LNCaP clone FGC (cell line): Measurements from ENCODE around the gene KMT2E.

Experiments
- DNase-seq: peaks from one replicate; pipeline ENCODE4 v3.0.0-alpha.2; 2011; ENCODE audit warnings: low read depth
- H3K4me3 ChIP-seq: 2 replicates; pipeline ENCODE4 v1.5.1; 2011; ENCODE audit warnings: mild to moderate bottlenecking, low read depth, low read length, control low read depth
- TF ChIP-seq, protein P1 (sequence below): IDR thresholded peaks from 2 replicates; pipeline ENCODE4 v1.5.1; 2012; ENCODE audit warnings: mild to moderate bottlenecking; ENCODE audit not compliant: control insufficient read depth, insufficient read depth; ENCODE audit errors: extremely low read depth

The KMT2E gene

DNA sequence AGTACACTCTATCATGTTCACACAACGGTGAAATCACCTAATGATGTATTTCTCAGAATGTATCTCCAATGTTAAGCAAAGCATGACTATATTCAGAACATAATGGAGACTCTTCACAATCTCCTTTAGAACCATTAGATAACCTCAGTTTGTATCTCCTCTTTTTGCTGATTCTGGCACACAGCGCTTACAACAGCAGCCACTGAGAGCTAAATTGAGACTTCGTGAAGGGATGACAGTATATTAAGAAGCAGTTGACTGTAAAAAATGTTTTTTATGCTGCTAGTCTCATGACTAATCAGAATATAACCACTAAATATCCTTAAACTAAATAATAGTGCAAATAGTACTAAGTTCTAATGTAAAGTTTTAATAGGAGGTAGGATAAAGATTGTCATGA, 46.9 kb downstream of the KMT2E start:
- no peak overlapping the region for H3K4me3 ChIP-seq
- DNase-seq, result no peak
- TF ChIP-seq, protein P1, sequence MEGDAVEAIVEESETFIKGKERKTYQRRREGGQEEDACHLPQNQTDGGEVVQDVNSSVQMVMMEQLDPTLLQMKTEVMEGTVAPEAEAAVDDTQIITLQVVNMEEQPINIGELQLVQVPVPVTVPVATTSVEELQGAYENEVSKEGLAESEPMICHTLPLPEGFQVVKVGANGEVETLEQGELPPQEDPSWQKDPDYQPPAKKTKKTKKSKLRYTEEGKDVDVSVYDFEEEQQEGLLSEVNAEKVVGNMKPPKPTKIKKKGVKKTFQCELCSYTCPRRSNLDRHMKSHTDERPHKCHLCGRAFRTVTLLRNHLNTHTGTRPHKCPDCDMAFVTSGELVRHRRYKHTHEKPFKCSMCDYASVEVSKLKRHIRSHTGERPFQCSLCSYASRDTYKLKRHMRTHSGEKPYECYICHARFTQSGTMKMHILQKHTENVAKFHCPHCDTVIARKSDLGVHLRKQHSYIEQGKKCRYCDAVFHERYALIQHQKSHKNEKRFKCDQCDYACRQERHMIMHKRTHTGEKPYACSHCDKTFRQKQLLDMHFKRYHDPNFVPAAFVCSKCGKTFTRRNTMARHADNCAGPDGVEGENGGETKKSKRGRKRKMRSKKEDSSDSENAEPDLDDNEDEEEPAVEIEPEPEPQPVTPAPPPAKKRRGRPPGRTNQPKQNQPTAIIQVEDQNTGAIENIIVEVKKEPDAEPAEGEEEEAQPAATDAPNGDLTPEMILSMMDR, result no peak

DNA sequence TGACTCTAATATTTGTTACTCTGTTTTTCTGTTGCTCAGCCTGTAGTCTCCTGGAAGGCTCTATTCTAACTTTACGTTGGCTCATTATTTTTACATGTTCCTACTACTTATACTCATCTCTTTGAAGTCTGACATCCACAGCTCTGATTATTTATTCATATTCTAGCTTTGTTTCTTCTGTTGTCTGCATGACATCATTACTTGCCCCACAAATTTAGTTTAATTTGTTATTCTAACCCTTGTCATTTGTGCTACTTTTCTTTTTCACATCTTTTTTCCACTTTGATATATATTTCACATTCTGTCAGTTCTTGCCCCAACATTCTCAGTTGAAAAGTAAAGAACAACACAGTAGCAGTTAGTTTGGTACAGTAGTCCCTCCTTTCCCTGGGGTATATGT, 51.1 kb downstream of the KMT2E start:
- no peak overlapping the region for H3K4me3 ChIP-seq
- DNase-seq, result no peak
- TF ChIP-seq, protein P1, result no peak

DNA sequence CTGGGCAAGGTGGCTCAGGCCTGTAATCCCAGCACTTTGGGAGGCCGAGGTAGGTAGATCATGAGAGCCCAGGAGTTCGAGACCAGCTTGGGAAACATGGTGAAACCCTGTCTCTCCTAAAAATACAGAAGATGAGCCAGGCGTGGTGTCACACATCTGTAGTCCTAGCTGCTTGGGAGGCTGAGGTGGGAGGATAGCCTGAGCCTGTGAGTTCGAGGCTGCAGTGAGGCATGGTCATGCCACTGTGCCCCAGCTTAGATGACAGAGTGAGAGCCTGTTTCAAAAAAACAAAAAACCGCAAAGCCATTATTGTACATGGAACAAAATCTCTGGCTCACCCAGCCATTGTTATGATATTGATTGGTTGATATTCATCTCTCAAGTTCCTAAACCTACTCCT, 53.7 kb downstream of the KMT2E start:
- TF ChIP-seq, protein P1, result no peak
- DNase-seq, result no peak
- H3K4me3 ChIP-seq, result no peak overlapping the region

DNA sequence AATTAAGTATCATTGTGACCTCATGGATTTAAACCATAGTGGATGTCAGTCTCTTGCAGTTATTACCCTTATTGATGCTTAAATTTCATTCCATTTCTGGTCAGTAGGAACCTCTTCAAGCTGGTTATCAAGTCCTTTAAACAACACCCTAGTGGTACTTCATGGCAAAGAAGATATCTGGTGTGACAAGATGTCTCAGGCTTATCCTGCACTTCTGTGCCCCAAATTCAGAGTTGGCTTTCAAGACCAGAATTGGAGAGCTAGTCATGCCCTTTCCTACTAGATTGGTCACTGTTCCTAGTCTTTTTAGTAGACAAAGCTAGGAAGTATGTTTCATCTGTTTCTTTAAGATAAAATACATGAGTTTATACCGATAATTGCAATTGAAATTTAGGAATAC, 54.9 kb downstream of the KMT2E start:
- TF ChIP-seq, protein P1, result no peak
- no peak overlapping the region for H3K4me3 ChIP-seq
- no peak for DNase-seq

DNA sequence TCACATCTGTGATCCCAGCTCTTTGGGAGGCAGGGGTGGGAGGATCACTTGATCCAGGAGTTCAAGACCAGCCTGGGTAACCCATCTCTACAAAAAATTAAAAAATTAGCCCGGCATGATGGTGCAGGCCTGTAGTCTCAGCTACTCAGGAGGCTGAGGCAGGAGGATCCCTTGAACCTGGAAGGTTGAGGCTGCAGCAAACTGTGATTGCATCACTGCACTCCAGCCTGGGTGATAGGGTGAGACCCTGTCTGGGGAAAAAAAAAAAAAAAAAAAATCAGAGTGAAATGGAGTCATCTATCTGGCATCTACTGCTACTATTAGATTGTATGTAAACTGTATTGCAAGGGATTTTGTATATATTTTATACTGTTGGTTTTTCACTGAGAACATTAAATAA, 59.1 kb downstream of the KMT2E start:
- no peak overlapping the region for H3K4me3 ChIP-seq
- no peak for DNase-seq
- TF ChIP-seq, protein P1, result no peak

DNA sequence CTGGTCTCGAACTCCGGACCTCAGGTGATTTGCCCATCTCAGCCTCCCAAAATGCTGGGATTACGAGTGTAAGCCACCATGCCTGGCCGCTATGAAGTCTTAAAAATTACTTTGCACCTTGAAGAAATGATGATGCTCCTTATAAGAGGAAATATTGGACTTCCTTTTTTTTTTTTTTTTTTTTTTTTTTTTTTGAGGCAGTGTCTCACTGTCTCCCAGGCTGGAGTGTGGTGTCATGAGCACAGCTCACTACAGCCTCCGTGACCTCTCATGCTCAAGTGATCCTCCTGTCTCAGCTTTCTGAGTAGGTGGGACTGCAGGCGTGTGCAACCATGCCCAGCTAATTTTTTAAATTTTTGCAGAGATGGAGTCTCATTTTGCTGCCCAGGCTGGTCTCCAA, 65.3 kb downstream of the KMT2E start:
- no peak for DNase-seq
- TF ChIP-seq, protein P1, result no peak
- H3K4me3 ChIP-seq, result no peak overlapping the region

DNA sequence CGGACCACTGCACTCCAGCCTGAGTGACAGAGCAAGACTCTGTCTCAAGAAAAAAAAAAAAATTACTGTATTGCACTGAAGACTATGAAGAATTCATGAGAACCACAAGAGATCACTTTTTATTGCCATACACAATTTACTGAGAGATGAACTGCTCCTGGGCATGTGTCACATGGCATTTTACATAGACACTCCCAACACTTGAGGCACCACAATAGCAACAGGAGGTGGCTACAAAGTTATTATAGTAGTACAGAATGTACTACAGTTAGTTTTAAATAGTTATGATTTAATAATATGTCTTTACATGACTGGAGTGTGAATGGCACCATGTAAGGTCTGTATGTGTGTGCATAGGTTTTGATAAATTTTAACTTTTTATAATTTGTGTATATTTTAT, 70.6 kb downstream of the KMT2E start:
- H3K4me3 ChIP-seq, result no peak overlapping the region
- TF ChIP-seq, protein P1, result no peak
- DNase-seq, result no peak
